Caco-2 (cell line): Measurements from ENCODE around the gene PER2. TPM values are rescaled to one million over a fixed set of nuclear protein-coding genes. Genes with fewer than 3 reads are reported as not detected.

Source experiments
- BruUV-seq: library from RNA; stranded (reverse); fragments of 400-500 nt; replicated peaks from 2 replicates; lab custom pipeline; 2021; lab: Mats Ljungman, UMichigan
- CTCF ChIA-PET: fragments of 300-600 bp; sonication (Branson Sonifier 250); formaldehyde crosslinking; loops from one replicate; lab custom pipeline; 2022; ENCODE audit warnings: antibody characterized with exemption; lab: Charles Lee
- POLR2A ChIA-PET: fragments of 300-600 bp; sonication (Branson Sonifier 250); formaldehyde crosslinking; loops from one replicate; lab custom pipeline; 2022; ENCODE audit warnings: antibody characterized with exemption; lab: Charles Lee
- DNase-seq, 2 experiments: peaks; one replicate each; pipeline versions ENCODE4 v3.0.0 to v3.0.0-alpha.2; 2020 to 2022
- H3K27me3 ChIP-seq: replicated peaks from 2 replicates; pipeline ENCODE4 v1.6.0; 2011; ENCODE audit warnings: low read length; ENCODE audit not compliant: control insufficient read depth, insufficient read depth
- H3K36me3 ChIP-seq: 2 replicates; pipeline ENCODE4 v1.5.1; 2011; ENCODE audit warnings: low read length; ENCODE audit not compliant: control insufficient read depth, insufficient read depth
- H3K4me1 ChIP-seq: fragments of 250-450 bp; sonication (Bioruptor Pico); 2 replicates; pipeline ENCODE4 v1.5.1; 2020; ENCODE audit warnings: mild to moderate bottlenecking
- H3K4me3 ChIP-seq: 2 replicates; pipeline ENCODE4 v1.5.1; 2011; ENCODE audit warnings: low read depth, mild to moderate bottlenecking, control low read depth, low read length
- H3K9me3 ChIP-seq: fragments of 250-450 bp; sonication (Bioruptor Pico); 2 replicates; pipeline ENCODE4 v1.5.1; 2020; ENCODE audit warnings: mild to moderate bottlenecking, moderate library complexity
- H3K27ac Mint-ChIP-seq: one replicate; pipeline ENCODE4 v1.8.0; 2022; ENCODE audit warnings: mixed read lengths; ENCODE audit not compliant: unreplicated experiment
- H3K27me3 Mint-ChIP-seq: one replicate; pipeline ENCODE4 v1.8.0; 2022; ENCODE audit warnings: mixed read lengths; ENCODE audit not compliant: insufficient read depth, unreplicated experiment
- H3K36me3 Mint-ChIP-seq: one replicate; pipeline ENCODE4 v1.8.0; 2022; ENCODE audit warnings: mild to moderate bottlenecking, mixed read lengths; ENCODE audit not compliant: insufficient read depth, unreplicated experiment
- H3K4me1 Mint-ChIP-seq: one replicate; pipeline ENCODE4 v1.8.0; 2022; ENCODE audit warnings: low read depth, mixed read lengths; ENCODE audit not compliant: unreplicated experiment
- H3K4me3 Mint-ChIP-seq: one replicate; pipeline ENCODE4 v1.8.0; 2022; ENCODE audit warnings: mild to moderate bottlenecking, moderate library complexity, mixed read lengths; ENCODE audit not compliant: unreplicated experiment
- H3K9me3 Mint-ChIP-seq: one replicate; pipeline ENCODE4 v1.8.0; 2022; ENCODE audit warnings: mixed read lengths; ENCODE audit not compliant: unreplicated experiment
- intact Hi-C: fragments of 100-400 bp; cut with micrococcal nuclease; formaldehyde crosslinking; loops from one replicate; pipeline ENCODE4 v1.10.0; 2022; ENCODE audit not compliant: unreplicated experiment
- total RNA-seq: library from RNA; stranded (reverse); gene quantifications from 2 replicates; pipeline ENCODE4 v1.2.3, GENCODE V29; 2022
- TF ChIP-seq, protein P1 (sequence below), 2 experiments: fragments of 200-600 bp in 1 of 2; IDR thresholded peaks; 1 replicate in 1 of 2; 2 replicates in 1 of 2; pipeline versions ENCODE4 v1.5.1 to v1.8.0; 2011 to 2022; ENCODE audit warnings: antibody characterized with exemption in 1 of 2, control low read depth in 1 of 2, inconsistent platforms in 1 of 2, low read depth in 1 of 2, low read length in 1 of 2, mild to moderate bottlenecking in 1 of 2, moderate library complexity in 1 of 2; ENCODE audit not compliant: insufficient read depth in 1 of 2, severe bottlenecking in 1 of 2, unreplicated experiment in 1 of 2

PER2 gene
- total RNA-seq, 1 experiment from 2014 or later, result 12.2 TPM

DNA sequence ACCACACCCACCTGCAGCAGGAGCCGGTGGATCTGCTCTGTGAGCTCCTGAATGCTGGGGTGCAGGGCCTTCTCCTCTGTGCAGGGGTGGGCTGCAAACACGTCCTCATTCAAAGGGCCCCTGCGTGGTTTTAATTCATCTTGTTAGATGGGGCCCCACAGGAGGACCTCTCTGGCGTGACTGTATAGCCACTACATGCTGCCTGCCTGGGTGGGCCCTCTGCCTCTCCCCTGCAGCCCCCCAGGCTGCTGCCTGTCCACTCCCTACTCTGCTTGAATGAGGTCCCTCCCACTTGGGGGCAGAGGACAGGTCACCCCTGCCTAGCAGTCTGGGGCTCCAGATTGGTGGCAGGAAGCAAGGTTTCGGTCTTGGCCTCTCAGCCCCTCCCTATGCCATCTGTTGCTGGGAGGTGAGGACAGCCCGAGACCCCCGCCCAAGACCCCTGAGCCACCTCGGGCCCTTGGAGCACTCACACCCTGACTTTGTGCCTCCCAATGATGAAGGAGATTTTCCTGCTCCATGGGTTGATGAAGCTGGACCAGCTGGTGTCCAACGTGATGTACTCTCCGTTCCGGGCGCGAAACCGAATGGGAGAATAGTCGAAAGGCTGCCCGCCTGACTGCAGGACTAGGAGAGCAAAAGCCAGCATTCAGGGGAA is 26.6 kb downstream of the PER2 start:
- no TSS peak for BruUV-seq
- intact Hi-C loops, result loop anchor here (2.0 kb wide), 2 partner anchors 101 to 403 kb away; partner anchors contain the start of gene RAMP1
- ChIA-PET POLR2A (no interaction called here), CTCF (interaction anchor here (0.9 kb wide), 1 partner anchor 199 kb away, joined by 3 read pairs; no protein-coding TSS in a partner anchor)
- Mint-ChIP-seq H3K27me3 (no peaks in the 10 kb centered on the region), H3K4me1 (no peaks in the 10 kb centered on the region), H3K4me3 (no peak overlapping the region), H3K9me3 (no peaks in the 10 kb centered on the region), H3K27ac (no peak overlapping the region), H3K36me3 (no peaks in the 10 kb centered on the region)
- Histone ChIP-seq H3K4me1 (peaks cover 5% of the 10 kb centered on the region), H3K36me3 (no peaks in the 10 kb centered on the region; the same call in 1 of the 2 replicates), H3K9me3 (no peaks in the 10 kb centered on the region), H3K27me3 (no peaks in the 10 kb centered on the region), H3K4me3 (no peak overlapping the region)
- TF ChIP-seq, protein P1, sequence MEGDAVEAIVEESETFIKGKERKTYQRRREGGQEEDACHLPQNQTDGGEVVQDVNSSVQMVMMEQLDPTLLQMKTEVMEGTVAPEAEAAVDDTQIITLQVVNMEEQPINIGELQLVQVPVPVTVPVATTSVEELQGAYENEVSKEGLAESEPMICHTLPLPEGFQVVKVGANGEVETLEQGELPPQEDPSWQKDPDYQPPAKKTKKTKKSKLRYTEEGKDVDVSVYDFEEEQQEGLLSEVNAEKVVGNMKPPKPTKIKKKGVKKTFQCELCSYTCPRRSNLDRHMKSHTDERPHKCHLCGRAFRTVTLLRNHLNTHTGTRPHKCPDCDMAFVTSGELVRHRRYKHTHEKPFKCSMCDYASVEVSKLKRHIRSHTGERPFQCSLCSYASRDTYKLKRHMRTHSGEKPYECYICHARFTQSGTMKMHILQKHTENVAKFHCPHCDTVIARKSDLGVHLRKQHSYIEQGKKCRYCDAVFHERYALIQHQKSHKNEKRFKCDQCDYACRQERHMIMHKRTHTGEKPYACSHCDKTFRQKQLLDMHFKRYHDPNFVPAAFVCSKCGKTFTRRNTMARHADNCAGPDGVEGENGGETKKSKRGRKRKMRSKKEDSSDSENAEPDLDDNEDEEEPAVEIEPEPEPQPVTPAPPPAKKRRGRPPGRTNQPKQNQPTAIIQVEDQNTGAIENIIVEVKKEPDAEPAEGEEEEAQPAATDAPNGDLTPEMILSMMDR (IDR thresholded peaks at IDR 0.05; ENCODE audit: insufficient read depth in 1 of 2, low read depth in 1 of 2, low read length in 1 of 2, severe bottlenecking in 1 of 2, unreplicated experiment in 1 of 2), result no peak
- no peak for DNase-seq

- Histone ChIP-seq H3K9me3 (no peaks in the 10 kb centered on the region), H3K27me3 (no peaks in the 10 kb centered on the region), H3K36me3 (no peaks in the 10 kb centered on the region; the same call in none of the 2 replicates), H3K4me1 (peaks cover 5% of the 10 kb centered on the region), H3K4me3 (no peak overlapping the region)
- Mint-ChIP-seq H3K4me3 (no peak overlapping the region), H3K36me3 (peaks cover 6% of the 10 kb centered on the region), H3K27ac (no peak overlapping the region), H3K9me3 (no peaks in the 10 kb centered on the region), H3K27me3 (no peaks in the 10 kb centered on the region), H3K4me1 (no peaks in the 10 kb centered on the region)
- CTCF ChIA-PET, result no interaction called here
- no peak for DNase-seq
- no TSS peak for BruUV-seq
- POLR2A ChIA-PET, result no interaction called here
- TF ChIP-seq, protein P1 (IDR thresholded peaks at IDR 0.05; ENCODE audit: insufficient read depth in 1 of 2, low read depth in 1 of 2, low read length in 1 of 2, severe bottlenecking in 1 of 2, unreplicated experiment in 1 of 2), result no peak
- intact Hi-C loops, result no loop called here
These were observed 27.5 kb downstream of the PER2 start for GRCh38 chr2:238260883-238261282.

DNA sequence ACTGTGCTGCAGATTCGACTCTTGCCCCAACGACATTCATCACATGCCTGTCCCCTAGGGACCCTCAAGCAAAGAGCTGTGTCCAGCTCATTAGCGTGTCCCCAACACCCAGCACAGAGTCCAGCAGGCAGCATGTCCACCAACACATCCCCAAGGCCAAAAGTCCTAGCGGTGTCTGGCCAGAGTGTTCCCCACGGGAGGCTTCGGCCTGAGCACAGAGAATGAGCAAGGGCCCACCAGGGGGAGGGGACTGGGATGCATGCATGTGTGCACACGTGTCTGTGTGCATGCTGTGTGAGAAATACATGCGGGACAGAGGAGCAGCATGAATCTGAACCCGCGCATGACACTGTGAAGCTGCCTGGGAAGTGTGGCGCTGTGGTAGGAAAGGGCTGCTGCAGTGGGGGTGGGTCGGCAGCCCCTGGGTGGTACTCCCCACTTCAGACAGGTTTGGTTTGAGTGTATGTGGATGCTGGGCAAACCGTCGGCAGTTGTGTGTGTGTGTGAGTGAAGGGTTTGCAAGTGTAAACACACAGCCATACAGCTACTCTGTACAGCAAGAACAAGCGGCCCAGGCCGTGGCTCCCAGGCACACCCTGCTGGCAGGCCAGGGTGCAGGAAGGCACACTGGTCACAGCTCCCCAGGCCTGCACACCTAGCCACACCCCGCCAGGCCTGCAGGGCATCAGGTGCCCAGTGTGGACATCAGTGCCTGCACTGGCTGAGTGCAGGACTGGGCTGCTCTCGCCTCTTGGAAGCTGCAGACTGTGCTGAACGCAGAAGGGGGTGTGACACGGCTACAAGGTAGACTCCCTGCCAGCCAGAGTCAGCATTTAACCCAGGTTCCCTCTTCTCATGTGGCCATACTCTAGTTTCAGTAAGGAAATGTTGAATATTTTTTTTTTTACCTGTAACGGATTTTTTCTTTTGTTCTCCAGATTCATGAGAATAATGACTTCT is 29.1 kb downstream of the PER2 start:
- CTCF ChIA-PET, result no interaction called here

More for the DNA sequence above, 29.1 kb downstream of the PER2 start:
- Histone ChIP-seq H3K9me3 (no peaks in the 10 kb centered on the region), H3K36me3 (no peaks in the 10 kb centered on the region; the same call in none of the 2 replicates), H3K27me3 (no peaks in the 10 kb centered on the region), H3K4me1 (peaks cover 5% of the 10 kb centered on the region), H3K4me3 (no peak overlapping the region)
- Mint-ChIP-seq H3K27me3 (no peaks in the 10 kb centered on the region), H3K4me1 (no peaks in the 10 kb centered on the region), H3K4me3 (no peak overlapping the region), H3K9me3 (no peaks in the 10 kb centered on the region), H3K36me3 (peaks cover 10% of the 10 kb centered on the region), H3K27ac (no peak overlapping the region)
- POLR2A ChIA-PET, result no interaction called here
- intact Hi-C loops, result no loop called here
- no TSS peak for BruUV-seq
- TF ChIP-seq, protein P1 (IDR thresholded peaks at IDR 0.05; ENCODE audit: insufficient read depth in 1 of 2, low read depth in 1 of 2, low read length in 1 of 2, severe bottlenecking in 1 of 2, unreplicated experiment in 1 of 2), result peak in 1 of 2 experiments; percentile 6
- no peak for DNase-seq
